GM18907 (cell line): ENCODE results near the gene ACTR1A.
"Not testable (repeated sequence)": the region's sequence is repeated elsewhere in the genome, so short reads cannot be mapped to it uniquely, and the experiment has no call there.

Experiments
- ATAC-seq: cut with Tn5 transposase; IDR thresholded peaks from one replicate; pipeline ENCODE4 v1.9.1; 2021; ENCODE audit warnings: mild to moderate bottlenecking, moderate library complexity; ENCODE audit not compliant: unreplicated experiment

The ACTR1A gene

GRCh38 chr10:102455893-102456471 is 46.5 kb downstream of the ACTR1A start:
- no peak for ATAC-seq

GRCh38 chr10:102454662-102455487 is 47.6 kb downstream of the ACTR1A start:
- not testable (repeated sequence) for ATAC-seq

- ATAC-seq: no peak
These were observed 49.0 kb downstream of the ACTR1A start for GRCh38 chr10:102453502-102453901.

GRCh38 chr10:102452672-102453340 is 49.7 kb downstream of the ACTR1A start:
- ATAC-seq: no peak

- peak; percentile 3 for ATAC-seq
These were observed 51.2 kb downstream of the ACTR1A start, which contains the start of gene C10orf95 for GRCh38 chr10:102451105-102451969. C10orf95 (minus strand) TSS chr10:102451543; CDS start chr10:102451093, 450 bp downstream.

- peak; percentile 75 for ATAC-seq
These were observed 52.0 kb downstream of the ACTR1A start for GRCh38 chr10:102450374-102451104.

- no peak for ATAC-seq
These were observed 52.5 kb downstream of the ACTR1A start for GRCh38 chr10:102450124-102450373.

GRCh38 chr10:102449321-102450123 is 53.0 kb downstream of the ACTR1A start:
- peak; percentile 49 for ATAC-seq

- no peak for ATAC-seq
These were observed 57.7 kb downstream of the ACTR1A start for GRCh38 chr10:102444851-102445250.

- ATAC-seq: no peak
These were observed 64.1 kb downstream of the ACTR1A start for GRCh38 chr10:102438374-102438773.

GRCh38 chr10:102437515-102437914 is 65.0 kb downstream of the ACTR1A start:
- ATAC-seq: no peak

GRCh38 chr10:102436312-102436711 is 66.2 kb downstream of the ACTR1A start:
- no peak for ATAC-seq

- no peak for ATAC-seq
These were observed 66.8 kb downstream of the ACTR1A start for GRCh38 chr10:102435529-102436233.

GRCh38 chr10:102435133-102435497 is 67.4 kb downstream of the ACTR1A start:
- ATAC-seq: no peak

GRCh38 chr10:102434394-102435132 is 67.9 kb downstream of the ACTR1A start:
- no peak for ATAC-seq

- no peak for ATAC-seq
These were observed 68.9 kb downstream of the ACTR1A start for GRCh38 chr10:102433619-102434046.

- ATAC-seq: peak; percentile 79
These were observed 70.2 kb downstream of the ACTR1A start, which contains the start of gene CUEDC2 for GRCh38 chr10:102432162-102432950. CUEDC2 (minus strand) TSS chr10:102432574; CDS start chr10:102425188, 7,386 bp downstream.
